HG03354 (cell line): ENCODE measurements around the gene NRG4.
"Not testable (repeated sequence)": the region's sequence is repeated elsewhere in the genome, so short reads cannot be mapped to it uniquely, and the experiment has no call there.

ENCODE experiments used
- ATAC-seq: cut with Tn5 transposase; IDR thresholded peaks from one replicate; pipeline ENCODE4 v1.9.1; 2021; ENCODE audit warnings: mild to moderate bottlenecking; ENCODE audit not compliant: unreplicated experiment, poor library complexity, severe bottlenecking

Gene NRG4, protein sequence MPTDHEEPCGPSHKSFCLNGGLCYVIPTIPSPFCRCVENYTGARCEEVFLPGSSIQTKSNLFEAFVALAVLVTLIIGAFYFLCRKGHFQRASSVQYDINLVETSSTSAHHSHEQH

GRCh38 chr15:76011627-76012551 lies at the start of gene NRG4:
Gene NRG4 (minus strand): TSS chr15:76012424. CDS start chr15:76011230, 1,194 bp downstream.
- ATAC-seq, result no peak

- no peak for ATAC-seq
Observed at GRCh38 chr15:76061700-76062099, 49.5 kb upstream of the NRG4 start.

GRCh38 chr15:76060118-76060989 lies 48.1 kb upstream of the NRG4 start:
- ATAC-seq, result no peak

GRCh38 chr15:76059320-76060117 lies 47.3 kb upstream of the NRG4 start, which contains the start of gene TMEM266:
Gene TMEM266 (plus strand): TSS chr15:76059985. CDS start chr15:76134264, 74,279 bp downstream.
- ATAC-seq, result no peak

- no peak for ATAC-seq
Observed at GRCh38 chr15:76058714-76059319, 46.6 kb upstream of the NRG4 start.

DNA sequence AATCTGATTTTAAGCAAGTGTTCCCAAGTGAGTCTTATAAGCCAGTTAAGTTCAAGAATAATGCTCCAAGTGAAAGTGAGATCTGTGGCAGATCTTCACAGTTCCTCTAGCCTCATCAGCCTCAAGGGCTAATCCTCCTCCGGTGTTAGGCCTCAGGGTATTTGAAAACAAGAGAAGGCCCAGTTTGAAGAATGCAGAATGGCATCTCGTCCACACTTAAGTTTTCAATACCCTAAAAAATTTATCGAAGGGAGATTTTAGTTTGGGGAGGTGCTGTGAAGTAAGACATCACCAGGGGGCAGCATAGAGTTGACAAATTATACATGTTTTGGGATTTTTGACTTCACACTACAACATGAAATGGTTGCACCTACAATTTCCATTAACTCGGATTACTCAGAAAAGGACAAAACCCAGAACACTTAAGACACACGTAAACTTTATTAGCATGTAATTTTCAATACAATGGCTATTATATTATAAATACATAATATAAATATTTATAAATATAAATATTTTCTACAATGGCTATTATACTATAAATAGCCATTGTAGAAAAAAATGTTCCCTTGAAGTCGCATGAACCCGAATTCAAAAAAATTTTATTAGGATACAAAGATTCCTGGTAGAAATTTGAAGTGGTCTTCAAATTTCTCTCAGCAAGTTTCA lies 45.2 kb upstream of the NRG4 start:
- ATAC-seq, result peak; percentile 36

- ATAC-seq, result peak; percentile 67
Observed at GRCh38 chr15:76056931-76057330, 44.7 kb upstream of the NRG4 start.

DNA sequence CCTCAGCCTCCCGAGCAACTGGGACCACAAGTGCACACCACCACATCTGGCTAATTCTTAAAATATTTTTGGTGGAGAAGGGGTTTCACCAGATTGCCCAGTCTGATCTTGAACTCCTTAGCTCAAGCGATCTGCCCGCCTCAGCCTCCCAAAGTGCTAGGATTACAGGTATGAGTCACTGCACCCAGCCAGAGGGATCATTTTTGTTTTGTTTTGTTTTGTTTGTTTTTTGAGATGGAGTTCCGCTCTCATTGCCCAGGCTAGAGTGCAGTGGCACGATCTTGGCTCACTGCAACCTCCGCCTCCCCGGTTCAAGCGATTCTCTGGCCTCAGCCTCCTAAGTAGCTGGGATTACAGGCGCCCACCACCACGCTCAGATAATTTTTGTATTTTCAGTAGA lies 42.0 kb upstream of the NRG4 start:
- not testable (repeated sequence) for ATAC-seq

- ATAC-seq, result no peak
Observed at GRCh38 chr15:76038512-76038911, 26.3 kb upstream of the NRG4 start.

DNA sequence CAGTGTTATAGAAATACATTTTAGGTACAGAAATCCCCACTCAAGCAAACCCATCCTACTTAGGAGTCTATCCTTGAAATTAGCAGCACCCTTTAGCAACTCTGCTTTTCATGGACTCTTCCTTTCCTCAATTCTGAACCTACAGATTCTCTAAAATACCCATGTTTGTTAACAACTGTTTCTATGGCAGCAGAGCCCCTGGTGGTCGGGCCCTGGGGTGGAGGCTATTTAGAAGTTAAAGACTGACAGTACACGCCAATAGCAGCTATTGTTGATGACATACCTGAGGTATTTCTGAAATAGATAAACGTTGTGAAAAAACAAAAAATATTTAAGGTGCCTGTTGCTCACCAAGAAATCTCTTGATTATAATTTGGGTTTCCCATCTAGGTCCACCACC lies 23.4 kb upstream of the NRG4 start:
- no peak for ATAC-seq

GRCh38 chr15:76034111-76034510 lies 21.9 kb upstream of the NRG4 start:
- no peak for ATAC-seq

DNA sequence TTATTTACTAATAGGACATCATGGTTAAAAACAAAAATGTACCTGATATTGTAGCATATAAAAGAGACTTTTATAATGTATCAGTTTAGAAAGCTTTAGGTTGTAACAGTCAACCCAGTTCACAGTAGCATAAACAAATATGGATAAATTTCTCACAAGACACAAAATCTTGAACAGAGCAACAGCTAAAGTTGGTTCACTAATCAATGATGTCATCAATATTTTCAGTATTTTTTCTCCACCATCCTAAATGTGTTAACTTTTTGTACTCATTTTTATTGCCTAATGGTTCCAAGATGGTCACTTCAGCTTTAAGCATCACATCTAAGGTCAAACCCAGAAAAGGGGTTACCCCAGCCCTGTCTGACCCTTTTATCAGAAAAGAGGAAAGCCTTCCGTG lies 21.2 kb upstream of the NRG4 start:
- no peak for ATAC-seq

- no peak for ATAC-seq
Observed at GRCh38 chr15:76032046-76032445, 19.8 kb upstream of the NRG4 start.

DNA sequence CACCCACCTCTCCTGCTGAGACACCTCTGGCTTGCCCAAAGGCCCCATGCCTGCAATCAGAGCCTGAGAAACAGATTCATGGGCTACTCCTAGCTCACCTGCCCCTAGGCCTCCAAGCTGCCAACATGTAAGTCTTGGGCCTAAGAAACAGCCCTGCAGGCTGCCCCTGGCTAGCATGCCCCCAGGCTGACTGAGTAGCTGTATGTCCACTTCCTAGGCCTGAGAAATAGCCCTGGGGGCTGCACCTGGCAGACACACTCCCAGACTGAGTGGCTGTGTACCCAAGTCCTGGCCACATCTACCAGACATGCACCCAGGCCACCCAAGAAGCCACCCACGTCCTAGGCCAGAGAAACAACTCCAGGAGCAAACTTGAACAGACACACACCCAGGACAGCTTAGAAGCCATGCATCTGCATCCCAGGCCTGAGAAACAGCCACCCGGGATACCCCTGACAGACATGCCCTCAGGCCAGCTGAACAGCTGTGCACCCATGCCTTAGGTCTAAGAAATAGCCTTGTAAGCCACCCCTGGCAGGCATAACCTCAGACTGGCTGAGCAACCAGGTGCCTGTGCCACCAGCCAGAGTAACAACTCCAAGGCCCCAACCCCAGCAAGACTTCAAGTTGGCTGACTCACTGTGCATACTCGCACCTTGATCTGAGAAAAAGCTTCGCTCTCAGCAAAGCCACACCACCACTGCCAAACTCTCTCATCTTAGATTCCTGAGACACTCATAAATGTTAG lies 12.0 kb upstream of the NRG4 start:
- no peak for ATAC-seq

DNA sequence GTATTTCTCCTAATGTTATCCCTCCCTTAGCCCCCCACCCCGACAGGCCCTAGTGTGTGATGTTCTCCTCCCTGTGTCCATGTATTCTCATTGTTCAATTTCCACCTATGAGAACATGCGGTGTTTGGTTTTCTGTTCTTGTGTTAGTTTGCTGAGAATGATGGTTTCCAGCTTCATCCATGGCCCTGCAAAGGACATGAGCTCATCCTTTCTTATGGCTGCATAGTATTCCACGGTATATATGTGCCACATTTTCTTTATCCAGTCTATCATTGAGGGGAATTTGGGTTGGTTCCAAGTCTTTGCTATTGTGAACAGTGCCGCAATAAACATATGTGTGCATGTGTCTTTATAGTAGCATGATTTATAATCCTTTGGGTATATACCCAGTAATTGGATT lies 1.2 kb upstream of the NRG4 start:
- not testable (repeated sequence) for ATAC-seq

DNA sequence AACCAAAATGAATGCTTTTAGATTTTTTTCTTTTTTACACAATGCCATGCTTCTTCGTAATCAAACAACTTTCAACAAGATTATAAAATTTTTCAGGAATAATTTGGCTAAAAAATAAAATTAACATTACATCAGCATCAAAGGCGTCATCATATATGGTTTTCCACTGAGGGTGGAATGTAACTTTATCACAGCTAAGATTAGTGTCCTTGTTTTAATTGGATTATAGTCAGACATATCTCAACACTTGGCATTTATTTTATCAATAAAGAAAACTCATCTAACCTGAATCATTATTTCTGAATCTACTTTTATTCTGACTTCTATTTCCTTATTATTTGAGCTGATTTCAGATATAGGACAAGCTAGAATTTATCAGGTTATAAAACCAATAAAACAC lies 1.6 kb downstream of the NRG4 start:
- ATAC-seq, result no peak

- ATAC-seq, result no peak
Observed at GRCh38 chr15:76006136-76006778, 6.0 kb downstream of the NRG4 start.
